DOHH2 (cell line): ENCODE measurements around the gene TCERG1.
A peak's percentile ranks its signal among the peaks of the same experiment; 100 is the strongest.

ENCODE experiments used
- H3F3A ChIP-seq: fragments of 200-600 bp; sonication (generic), shearing (Covaris generic); 2 replicates; pipeline ENCODE4 v1.6.0; 2016; ENCODE audit warnings: antibody characterized with exemption, mild to moderate bottlenecking; ENCODE audit not compliant: control insufficient read depth, insufficient read depth
- H3K27ac ChIP-seq: fragments of 200-600 bp; sonication (generic); 2 replicates; pipeline ENCODE4 v1.5.1; 2014; ENCODE audit warnings: low read depth, mild to moderate bottlenecking, low read length, moderate library complexity
- H3K27me3 ChIP-seq: fragments of 200-600 bp; sonication (generic); 2 replicates; pipeline ENCODE4 v1.6.1; 2014; ENCODE audit warnings: mild to moderate bottlenecking, low read length, mixed read lengths; ENCODE audit not compliant: control insufficient read depth
- H3K36me3 ChIP-seq: fragments of 200-600 bp; sonication (generic); 2 replicates; pipeline ENCODE4 v1.6.1; 2014; ENCODE audit warnings: mild to moderate bottlenecking, low read length, moderate library complexity, mixed read lengths; ENCODE audit not compliant: control insufficient read depth
- H3K4me1 ChIP-seq: fragments of 200-600 bp; sonication (generic); 2 replicates; pipeline ENCODE4 v1.6.1; 2014; ENCODE audit warnings: mild to moderate bottlenecking, low read length, mixed read lengths; ENCODE audit not compliant: control insufficient read depth
- H3K4me2 ChIP-seq: fragments of 200-600 bp; sonication (generic); 2 replicates; pipeline ENCODE4 v1.6.0; 2014; ENCODE audit warnings: mild to moderate bottlenecking, low read length, moderate library complexity
- H3K4me3 ChIP-seq: fragments of 200-600 bp; sonication (generic); 2 replicates; pipeline ENCODE4 v1.5.1; 2014; ENCODE audit warnings: mild to moderate bottlenecking, low read length, mixed read lengths
- H3K79me2 ChIP-seq: fragments of 200-600 bp; sonication (generic); 2 replicates; pipeline ENCODE4 v1.6.1; 2014; ENCODE audit warnings: mild to moderate bottlenecking, low read length, mixed read lengths; ENCODE audit not compliant: control insufficient read depth
- H3K9me2 ChIP-seq: fragments of 200-600 bp; sonication (generic); replicated peaks from 2 replicates; pipeline ENCODE4 v1.6.1; 2014; ENCODE audit warnings: mild to moderate bottlenecking, low read length, mixed read lengths; ENCODE audit not compliant: control insufficient read depth
- H3K9me3 ChIP-seq: fragments of 200-600 bp; sonication (generic); 2 replicates; pipeline ENCODE4 v1.6.1; 2014; ENCODE audit warnings: antibody characterized with exemption, low read length, mixed read lengths; ENCODE audit not compliant: control insufficient read depth, insufficient read depth
- H4K20me1 ChIP-seq: fragments of 200-600 bp; sonication (generic); 2 replicates; pipeline ENCODE4 v1.6.0; 2014; ENCODE audit warnings: low read depth, mild to moderate bottlenecking, antibody characterized with exemption, low read length, moderate library complexity; ENCODE audit not compliant: control insufficient read depth, insufficient read depth
- CTCF ChIP-seq: fragments of 200-600 bp; sonication (generic); IDR thresholded peaks from one replicate; pipeline ENCODE4 v1.5.1; 2014; ENCODE audit warnings: antibody characterized with exemption, mild to moderate bottlenecking, low read depth, low read length; ENCODE audit not compliant: poor library complexity, severe bottlenecking
- EZH2phosphoT487 ChIP-seq: fragments of 200-600 bp; sonication (generic); IDR thresholded peaks from 2 replicates; pipeline ENCODE4 v1.6.1; 2017; ENCODE audit warnings: borderline replicate concordance, mild to moderate bottlenecking, antibody characterized with exemption, low read length, moderate library complexity, mixed read lengths

Gene TCERG1

GRCh38 chr5:146538432-146538831 lies 91.3 kb downstream of the TCERG1 start:
- H3F3A ChIP-seq: no peaks in the 10 kb centered on the region
- no peaks in the 10 kb centered on the region for H3K9me3 ChIP-seq
- no peak overlapping the region for H3K4me3 ChIP-seq
- H3K4me1 ChIP-seq: no peaks in the 10 kb centered on the region
- H3K27ac ChIP-seq: no peak overlapping the region
- peaks cover 2% of the 10 kb centered on the region; the same call in 1 of the 2 replicates for H3K27me3 ChIP-seq
- no peaks in the 10 kb centered on the region for H3K79me2 ChIP-seq
- no peaks in the 10 kb centered on the region for H3K36me3 ChIP-seq
- TF ChIP-seq CTCF: no peak
- no peak for TF ChIP-seq EZH2phosphoT487
- H3K4me2 ChIP-seq: no peak overlapping the region
- H4K20me1 ChIP-seq: no peaks in the 10 kb centered on the region
- no peaks in the 10 kb centered on the region for H3K9me2 ChIP-seq

DNA sequence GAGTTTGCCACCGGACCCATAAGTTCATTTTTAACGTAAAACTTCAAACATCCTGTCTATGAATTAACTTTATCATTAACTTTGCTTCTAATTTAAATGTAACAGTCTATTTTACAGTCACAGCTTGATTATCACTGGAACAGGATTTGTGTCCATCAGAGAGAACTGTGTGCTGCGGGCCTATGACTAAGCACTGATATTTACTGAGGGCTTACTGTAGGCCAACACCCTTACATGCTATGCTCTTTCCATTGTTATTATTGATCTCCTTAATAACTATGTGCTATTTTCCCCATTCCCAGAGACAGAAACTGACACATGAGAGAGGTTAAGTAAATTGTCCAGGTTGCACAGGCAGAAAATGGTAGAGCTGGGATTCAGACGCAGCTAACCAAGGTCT lies 92.8 kb downstream of the TCERG1 start:
- no peaks in the 10 kb centered on the region for H4K20me1 ChIP-seq
- H3K9me3 ChIP-seq: no peaks in the 10 kb centered on the region
- H3K4me2 ChIP-seq: no peak overlapping the region
- no peaks in the 10 kb centered on the region for H3K36me3 ChIP-seq
- H3K27me3 ChIP-seq: peaks cover 2% of the 10 kb centered on the region; the same call in 1 of the 2 replicates
- no peaks in the 10 kb centered on the region for H3K9me2 ChIP-seq
- H3K4me3 ChIP-seq: no peak overlapping the region
- TF ChIP-seq CTCF (no peak), EZH2phosphoT487 (no peak)
- H3F3A ChIP-seq: no peaks in the 10 kb centered on the region
- H3K27ac ChIP-seq: no peak overlapping the region
- H3K4me1 ChIP-seq: no peaks in the 10 kb centered on the region
- no peaks in the 10 kb centered on the region for H3K79me2 ChIP-seq

GRCh38 chr5:146540414-146540813 lies 93.3 kb downstream of the TCERG1 start:
- Histone ChIP-seq H3K4me1 (no peaks in the 10 kb centered on the region), H3F3A (no peaks in the 10 kb centered on the region), H3K27me3 (peaks cover 2% of the 10 kb centered on the region; the same call in 1 of the 2 replicates), H3K79me2 (no peaks in the 10 kb centered on the region), H3K36me3 (no peaks in the 10 kb centered on the region), H3K9me3 (no peaks in the 10 kb centered on the region), H3K9me2 (no peaks in the 10 kb centered on the region), H4K20me1 (no peaks in the 10 kb centered on the region), H3K4me3 (no peak overlapping the region), H3K27ac (no peak overlapping the region), H3K4me2 (no peak overlapping the region)
- no peak for TF ChIP-seq EZH2phosphoT487

- Histone ChIP-seq H3K9me3 (no peaks in the 10 kb centered on the region), H3K4me3 (no peak overlapping the region), H3K79me2 (no peaks in the 10 kb centered on the region), H3K36me3 (no peaks in the 10 kb centered on the region), H4K20me1 (no peaks in the 10 kb centered on the region), H3K27ac (no peak overlapping the region), H3F3A (no peaks in the 10 kb centered on the region), H3K9me2 (no peaks in the 10 kb centered on the region), H3K4me1 (no peaks in the 10 kb centered on the region), H3K27me3 (peaks cover 7% of the 10 kb centered on the region), H3K4me2 (no peak overlapping the region)
- TF ChIP-seq CTCF (peak; percentile 87), EZH2phosphoT487 (no peak)
Observed at GRCh38 chr5:146541958-146542849, 95.1 kb downstream of the TCERG1 start.
